Fibroblast of the aortic adventitia (primary cell): Measurements from ENCODE around the gene GALNS. TPM values are rescaled to one million over a fixed set of nuclear protein-coding genes. Genes with fewer than 3 reads are reported as not detected.

Experiments
- DNase-seq: peaks from one replicate; pipeline ENCODE4 v3.0.0-alpha.2; 2010; ENCODE audit warnings: low read depth
- H3K4me3 ChIP-seq: 2 replicates; pipeline ENCODE4 v1.5.1; 2011; ENCODE audit warnings: low read depth, mild to moderate bottlenecking, control low read depth, low read length, moderate library complexity
- CTCF ChIP-seq: IDR thresholded peaks from 2 replicates; pipeline ENCODE4 v1.5.1; 2011; ENCODE audit warnings: mild to moderate bottlenecking, low read length, control low read depth, inconsistent platforms; ENCODE audit not compliant: insufficient read depth
- total RNA-seq: library from RNA; depleted of rRNA; stranded (reverse); fragments of >200 nt; gene quantifications from 2 replicates; pipeline ENCODE4 v1.2.3, GENCODE V29; 2012; ENCODE audit warnings: low replicate concordance

GALNS gene
- total RNA-seq, 1 donor: 22.5 TPM

GRCh38 chr16:88855736-88856121 lies 1.0 kb downstream of the GALNS start:
- no peak for TF ChIP-seq CTCF
- H3K4me3 ChIP-seq: peak overlapping the region; percentile 81
- DNase-seq: no peak

GRCh38 chr16:88855176-88855575 lies 1.6 kb downstream of the GALNS start:
- TF ChIP-seq CTCF: no peak
- peak overlapping the region; percentile 22 for H3K4me3 ChIP-seq
- no peak for DNase-seq

GRCh38 chr16:88854306-88855111 lies 2.2 kb downstream of the GALNS start:
- DNase-seq: no peak
- TF ChIP-seq CTCF: no peak
- H3K4me3 ChIP-seq: no peak overlapping the region

- DNase-seq: no peak
- no peak for TF ChIP-seq CTCF
- no peak overlapping the region for H3K4me3 ChIP-seq
Measured at GRCh38 chr16:88853325-88853941, 3.3 kb downstream of the GALNS start.

- no peak for DNase-seq
- no peak overlapping the region for H3K4me3 ChIP-seq
- no peak for TF ChIP-seq CTCF
Measured at GRCh38 chr16:88851616-88852015, 5.1 kb downstream of the GALNS start.

GRCh38 chr16:88850531-88851199 lies 6.1 kb downstream of the GALNS start:
- no peak for TF ChIP-seq CTCF
- H3K4me3 ChIP-seq: no peak overlapping the region
- no peak for DNase-seq
